PC-3 (cell line): ENCODE data around the gene NAPSA.

Experiments used
- CTCF ChIP-seq: fragments of 300-600 bp; sonication (generic); conservative IDR thresholded peaks from 2 replicates; pipeline ENCODE4 v1.5.1; 2017; ENCODE audit warnings: antibody characterized with exemption, low read depth, mild to moderate bottlenecking, low read length
- EZH2 ChIP-seq: fragments of 300-600 bp; sonication (generic); IDR thresholded peaks from one replicate; pipeline ENCODE4 v1.6.1; 2017; ENCODE audit warnings: antibody characterized with exemption, mild to moderate bottlenecking, low read length; ENCODE audit not compliant: unreplicated experiment
- EZH2phosphoT487 ChIP-seq: fragments of 300-600 bp; sonication (generic); IDR thresholded peaks from 2 replicates; pipeline ENCODE4 v1.6.1; 2018; ENCODE audit warnings: mild to moderate bottlenecking, antibody characterized with exemption, low read length, borderline replicate concordance

GRCh38 chr19:50344661-50345318 is 20.6 kb downstream of the NAPSA start:
- no peak for TF ChIP-seq EZH2
- no peak for TF ChIP-seq CTCF
- no peak for TF ChIP-seq EZH2phosphoT487
